PFSK-1 (cell line): Measurements from ENCODE around the gene SLC2A4.

ENCODE experiments used
- FOXP2 ChIP-seq: optimal IDR thresholded peaks from 2 replicates; pipeline ENCODE3; 2011; ENCODE audit warnings: borderline replicate concordance, control low read depth, inconsistent platforms; ENCODE audit not compliant: insufficient read depth; ENCODE audit errors: extremely low read length, extremely low read depth
- POLR2AphosphoS5 ChIP-seq: IDR thresholded peaks from 2 replicates; pipeline ENCODE4 v1.6.1; 2012; ENCODE audit warnings: low read depth, mild to moderate bottlenecking, control low read depth, low read length, moderate library complexity
- SIN3A ChIP-seq: IDR thresholded peaks from 2 replicates; pipeline ENCODE4 v1.6.1; 2012; ENCODE audit warnings: mild to moderate bottlenecking, low read length, moderate library complexity, borderline replicate concordance; ENCODE audit not compliant: insufficient read depth
- TAF1 ChIP-seq: IDR thresholded peaks from 2 replicates; pipeline ENCODE4 v1.6.1; 2012; ENCODE audit warnings: low read length, control low read depth, borderline replicate concordance; ENCODE audit not compliant: insufficient read depth
- TF ChIP-seq, protein P1 (sequence below), 2 experiments: IDR thresholded peaks; 2 replicates each; pipeline versions ENCODE4 v1.6.1 to v1.8.0; 2011 to 2012; ENCODE audit warnings: low read depth in 2 of 2, low read length in 2 of 2, control low read depth in 1 of 2, inconsistent platforms in 1 of 2, mild to moderate bottlenecking in 1 of 2, moderate library complexity in 1 of 2; ENCODE audit not compliant: insufficient read depth in 1 of 2

Gene SLC2A4

GRCh38 chr17:7292194-7292593 lies 10.7 kb downstream of the SLC2A4 start:
- TF ChIP-seq TAF1, result no peak
- no peak for TF ChIP-seq POLR2AphosphoS5
- TF ChIP-seq SIN3A, result no peak
- no peak for TF ChIP-seq FOXP2
- TF ChIP-seq, protein P1, sequence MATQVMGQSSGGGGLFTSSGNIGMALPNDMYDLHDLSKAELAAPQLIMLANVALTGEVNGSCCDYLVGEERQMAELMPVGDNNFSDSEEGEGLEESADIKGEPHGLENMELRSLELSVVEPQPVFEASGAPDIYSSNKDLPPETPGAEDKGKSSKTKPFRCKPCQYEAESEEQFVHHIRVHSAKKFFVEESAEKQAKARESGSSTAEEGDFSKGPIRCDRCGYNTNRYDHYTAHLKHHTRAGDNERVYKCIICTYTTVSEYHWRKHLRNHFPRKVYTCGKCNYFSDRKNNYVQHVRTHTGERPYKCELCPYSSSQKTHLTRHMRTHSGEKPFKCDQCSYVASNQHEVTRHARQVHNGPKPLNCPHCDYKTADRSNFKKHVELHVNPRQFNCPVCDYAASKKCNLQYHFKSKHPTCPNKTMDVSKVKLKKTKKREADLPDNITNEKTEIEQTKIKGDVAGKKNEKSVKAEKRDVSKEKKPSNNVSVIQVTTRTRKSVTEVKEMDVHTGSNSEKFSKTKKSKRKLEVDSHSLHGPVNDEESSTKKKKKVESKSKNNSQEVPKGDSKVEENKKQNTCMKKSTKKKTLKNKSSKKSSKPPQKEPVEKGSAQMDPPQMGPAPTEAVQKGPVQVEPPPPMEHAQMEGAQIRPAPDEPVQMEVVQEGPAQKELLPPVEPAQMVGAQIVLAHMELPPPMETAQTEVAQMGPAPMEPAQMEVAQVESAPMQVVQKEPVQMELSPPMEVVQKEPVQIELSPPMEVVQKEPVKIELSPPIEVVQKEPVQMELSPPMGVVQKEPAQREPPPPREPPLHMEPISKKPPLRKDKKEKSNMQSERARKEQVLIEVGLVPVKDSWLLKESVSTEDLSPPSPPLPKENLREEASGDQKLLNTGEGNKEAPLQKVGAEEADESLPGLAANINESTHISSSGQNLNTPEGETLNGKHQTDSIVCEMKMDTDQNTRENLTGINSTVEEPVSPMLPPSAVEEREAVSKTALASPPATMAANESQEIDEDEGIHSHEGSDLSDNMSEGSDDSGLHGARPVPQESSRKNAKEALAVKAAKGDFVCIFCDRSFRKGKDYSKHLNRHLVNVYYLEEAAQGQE (IDR thresholded peaks at IDR 0.05; ENCODE audit: insufficient read depth in 1 of 2, low read depth in 2 of 2, low read length in 2 of 2), result no peak

DNA sequence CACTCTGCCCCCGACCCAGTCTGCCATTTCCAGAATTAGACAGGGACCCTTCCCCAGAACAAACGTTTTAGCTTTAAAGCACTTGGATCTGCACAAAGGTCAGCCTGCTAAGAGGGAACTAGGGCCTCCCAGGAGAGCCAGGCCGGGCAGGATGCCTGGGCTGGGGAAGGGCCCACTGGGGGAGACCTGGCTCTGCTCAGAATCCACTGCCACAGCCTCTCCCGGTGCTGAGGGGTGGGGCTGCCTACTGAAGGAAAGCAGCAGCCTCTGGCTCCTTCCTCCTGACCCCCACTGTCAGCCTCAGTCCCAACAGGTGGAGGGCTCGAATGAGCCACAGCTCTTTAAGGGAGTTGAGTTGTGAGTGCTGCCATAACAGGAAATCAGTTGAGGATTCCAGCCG lies 11.2 kb downstream of the SLC2A4 start:
- TF ChIP-seq SIN3A (no peak), POLR2AphosphoS5 (no peak), FOXP2 (no peak), TAF1 (no peak)
- TF ChIP-seq, protein P1 (IDR thresholded peaks at IDR 0.05; ENCODE audit: insufficient read depth in 1 of 2, low read depth in 2 of 2, low read length in 2 of 2), result no peak

- 0 out of 2 replicates have a peak, but pooled peaks have one; percentile 28 for TF ChIP-seq SIN3A
- TF ChIP-seq FOXP2, result no peak
These were observed 11.6 kb downstream of the SLC2A4 start for GRCh38 chr17:7293159-7293558.

- no peak for TF ChIP-seq POLR2AphosphoS5
- no peak for TF ChIP-seq TAF1
- TF ChIP-seq, protein P1 (IDR thresholded peaks at IDR 0.05; ENCODE audit: insufficient read depth in 1 of 2, low read depth in 2 of 2, low read length in 2 of 2), result no peak
- no peak for TF ChIP-seq SIN3A
- TF ChIP-seq FOXP2, result no peak
These were observed 12.5 kb downstream of the SLC2A4 start for GRCh38 chr17:7293816-7294613.

DNA sequence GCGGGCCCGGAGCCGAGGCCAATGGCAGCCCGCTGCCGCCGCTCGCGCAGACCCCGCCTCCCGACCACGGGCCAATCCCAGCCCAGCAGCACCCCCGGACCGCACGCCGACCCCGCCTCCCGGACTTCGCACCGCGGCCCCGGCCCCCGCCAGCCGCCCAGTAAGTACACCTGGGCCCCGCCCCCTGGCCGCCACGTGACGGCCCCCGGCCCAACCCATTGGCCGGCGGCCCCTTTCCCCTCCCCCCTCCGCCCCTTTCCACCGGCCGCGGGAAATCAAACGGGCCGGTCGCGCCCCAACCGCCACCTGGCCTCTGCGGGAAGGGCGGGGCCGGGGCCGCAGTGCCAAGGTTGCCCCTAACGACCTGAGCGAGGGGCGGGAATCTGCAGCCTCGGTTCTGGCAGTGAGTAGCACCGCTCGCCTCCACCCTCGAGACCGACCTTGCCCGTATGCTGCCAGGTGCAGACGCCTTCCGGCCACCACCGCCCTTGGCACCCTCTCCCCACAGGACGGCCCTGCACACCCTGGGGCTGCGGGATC lies 13.2 kb downstream of the SLC2A4 start, which contains the start of gene YBX2:
Gene YBX2 (minus strand): TSS at position 26 of the 540 bp plus-strand sequence. CDS start 139 bp downstream, outside the sequence.
- TF ChIP-seq SIN3A, result no peak
- TF ChIP-seq, protein P1 (IDR thresholded peaks at IDR 0.05; ENCODE audit: insufficient read depth in 1 of 2, low read depth in 2 of 2, low read length in 2 of 2), result no peak
- no peak for TF ChIP-seq TAF1
- TF ChIP-seq POLR2AphosphoS5, result no peak
- TF ChIP-seq FOXP2, result no peak
